DMS153 treated with DMSO at 0.1 percent for 48 hours (cell line): ENCODE results near the gene TAF6L.
A peak's percentile ranks its signal among the peaks of the same experiment; 100 is the strongest.
"Not testable (repeated sequence)": the region's sequence is repeated elsewhere in the genome, so short reads cannot be mapped to it uniquely, and the experiment has no call there.

Source experiments
- DNase-seq: peaks from one replicate; lab custom pipeline; 2025; ENCODE audit not compliant: unreplicated experiment; lab: John Stamatoyannopoulos, UW

The TAF6L gene, protein sequence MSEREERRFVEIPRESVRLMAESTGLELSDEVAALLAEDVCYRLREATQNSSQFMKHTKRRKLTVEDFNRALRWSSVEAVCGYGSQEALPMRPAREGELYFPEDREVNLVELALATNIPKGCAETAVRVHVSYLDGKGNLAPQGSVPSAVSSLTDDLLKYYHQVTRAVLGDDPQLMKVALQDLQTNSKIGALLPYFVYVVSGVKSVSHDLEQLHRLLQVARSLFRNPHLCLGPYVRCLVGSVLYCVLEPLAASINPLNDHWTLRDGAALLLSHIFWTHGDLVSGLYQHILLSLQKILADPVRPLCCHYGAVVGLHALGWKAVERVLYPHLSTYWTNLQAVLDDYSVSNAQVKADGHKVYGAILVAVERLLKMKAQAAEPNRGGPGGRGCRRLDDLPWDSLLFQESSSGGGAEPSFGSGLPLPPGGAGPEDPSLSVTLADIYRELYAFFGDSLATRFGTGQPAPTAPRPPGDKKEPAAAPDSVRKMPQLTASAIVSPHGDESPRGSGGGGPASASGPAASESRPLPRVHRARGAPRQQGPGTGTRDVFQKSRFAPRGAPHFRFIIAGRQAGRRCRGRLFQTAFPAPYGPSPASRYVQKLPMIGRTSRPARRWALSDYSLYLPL

DNA sequence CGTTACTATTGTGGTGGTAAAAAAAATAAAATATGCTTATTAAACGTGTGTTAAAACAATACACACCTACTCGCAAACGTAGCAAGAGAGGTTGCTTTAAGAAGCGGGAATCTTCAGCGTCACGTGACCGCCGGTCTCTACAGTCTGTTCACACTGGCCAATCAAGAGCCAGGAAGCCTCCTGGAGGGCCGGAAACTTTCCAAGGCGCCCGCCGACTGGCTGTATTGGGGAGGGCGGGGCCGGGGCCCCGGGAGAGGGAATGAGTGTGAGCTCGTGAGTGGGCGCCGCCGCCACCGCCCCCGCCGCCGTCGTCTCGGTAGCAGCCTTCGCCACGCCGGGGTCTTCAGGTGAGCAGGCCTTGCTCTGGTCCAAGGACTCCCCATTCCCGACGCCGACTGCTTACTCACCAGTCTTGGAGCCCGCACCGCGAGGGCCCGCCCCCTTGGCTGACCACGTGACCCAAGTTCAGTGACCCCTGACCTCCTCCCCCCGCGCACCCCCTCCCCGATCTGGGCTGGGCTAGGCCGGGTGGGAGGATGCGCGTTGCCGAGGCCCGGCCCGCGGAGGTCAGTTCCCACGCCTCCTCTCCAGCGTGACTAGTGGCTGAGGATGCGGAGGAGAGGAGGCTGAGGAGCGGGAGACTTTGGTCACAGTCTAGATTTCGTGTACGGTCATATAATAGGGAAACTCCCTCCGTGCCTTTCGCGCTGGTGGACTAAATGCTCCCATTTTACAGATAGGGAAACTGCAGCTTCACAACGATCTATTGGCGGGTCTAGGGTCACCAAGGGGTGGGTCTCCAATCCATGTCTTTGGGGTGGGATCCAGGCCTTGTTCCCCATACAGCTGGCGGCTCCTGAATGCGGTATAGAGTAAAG lies at the start of gene TAF6L:
Gene TAF6L, plus strand, starts transcription at position 253 of the 878 bp plus-strand sequence. CDS start 4,388 bp downstream, outside the sequence.
- peak; percentile 93 for DNase-seq

DNA sequence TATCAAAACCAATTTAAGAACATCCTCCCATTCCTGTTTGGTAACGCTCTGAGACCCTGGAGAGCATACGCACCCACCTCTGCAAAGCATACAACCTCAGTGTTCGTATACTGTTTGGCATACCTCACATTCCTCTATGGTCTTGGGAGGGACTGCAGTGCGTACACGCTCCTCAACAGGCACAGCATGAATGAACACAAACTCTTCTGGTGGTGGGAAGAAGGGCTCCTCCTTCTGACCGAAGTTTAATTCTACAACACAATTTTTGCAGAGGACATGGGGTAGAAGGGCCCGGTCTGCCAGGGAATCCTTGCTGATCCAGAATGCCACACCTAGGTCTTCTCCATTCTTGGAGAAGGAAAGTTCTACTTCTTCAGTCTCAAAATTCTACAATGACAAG lies 49.2 kb upstream of the TAF6L start:
- no peak for DNase-seq

DNA sequence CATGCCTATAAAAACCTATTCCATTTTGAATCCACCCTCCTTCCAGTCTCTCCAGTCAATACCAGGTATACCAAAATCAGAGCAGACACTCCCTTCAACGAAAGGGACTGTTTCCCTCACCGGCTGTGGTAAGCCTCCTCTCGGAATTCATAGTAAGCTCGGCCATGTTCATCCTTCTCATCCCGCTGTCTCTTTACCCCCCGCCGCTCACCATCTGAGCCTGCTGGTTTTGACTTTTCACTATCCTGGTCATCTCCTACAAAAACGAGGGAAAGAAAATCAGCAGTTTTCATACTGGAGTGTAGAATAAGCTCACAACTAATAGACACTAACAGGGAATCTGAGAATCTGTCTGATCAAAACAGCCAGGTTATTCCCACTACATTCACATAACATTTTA lies 47.0 kb upstream of the TAF6L start:
- DNase-seq = no peak

DNA sequence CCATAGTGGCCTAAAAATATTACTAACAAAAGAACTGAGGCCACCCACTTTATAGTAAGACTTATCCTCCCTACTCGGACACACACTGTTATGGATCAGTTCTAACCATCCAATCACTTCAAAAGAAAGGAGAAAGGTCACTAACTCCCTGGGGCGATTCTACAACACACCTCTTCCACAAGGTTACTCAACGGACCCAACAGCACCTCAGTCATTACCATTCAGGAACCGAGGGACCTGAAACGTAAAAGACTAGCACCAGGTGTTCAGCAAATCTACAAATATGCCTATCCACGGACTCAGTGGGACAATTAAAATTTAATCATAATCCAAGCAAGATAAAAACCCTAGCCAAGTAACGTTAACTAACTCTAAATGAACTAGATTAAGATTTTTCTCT lies 45.5 kb upstream of the TAF6L start:
- no peak for DNase-seq

DNA sequence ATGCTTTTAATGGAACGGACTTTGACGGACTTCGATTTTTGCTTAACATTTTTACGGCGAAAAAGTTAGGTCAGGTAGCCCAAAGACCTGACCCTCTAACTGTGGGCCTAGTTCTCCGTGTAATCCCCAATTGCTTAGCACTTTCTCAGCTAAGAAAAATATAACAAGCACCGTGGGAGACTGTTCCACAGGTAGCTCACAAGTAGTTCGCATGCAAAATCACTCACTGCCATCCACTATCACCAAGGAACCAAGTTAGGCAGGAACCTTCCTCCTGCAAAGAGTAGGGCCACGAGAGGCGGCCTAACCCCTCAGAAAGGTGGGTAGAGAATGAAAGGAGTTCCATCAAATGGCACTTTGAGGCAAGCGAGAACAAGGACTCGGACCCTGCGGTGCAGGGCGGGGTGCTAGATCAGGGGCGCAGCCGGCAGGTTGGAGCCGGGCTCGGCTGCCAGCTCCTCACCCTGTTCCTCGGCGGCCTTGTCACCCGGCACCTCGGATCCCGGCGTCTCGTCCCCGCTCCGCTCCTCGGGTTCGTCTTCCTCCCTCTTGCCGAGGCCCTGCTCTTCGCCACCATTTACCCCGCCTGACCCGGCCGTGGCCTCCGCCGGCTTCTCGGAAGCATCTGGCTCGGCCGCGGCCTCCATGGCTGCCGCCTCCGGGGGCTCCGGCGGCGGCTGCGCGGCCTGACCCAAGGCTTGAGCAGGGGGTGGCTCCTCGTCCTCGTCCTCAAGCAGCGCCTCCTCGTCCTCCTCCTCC lies 44.9 kb upstream of the TAF6L start:
- DNase-seq = no peak

DNA sequence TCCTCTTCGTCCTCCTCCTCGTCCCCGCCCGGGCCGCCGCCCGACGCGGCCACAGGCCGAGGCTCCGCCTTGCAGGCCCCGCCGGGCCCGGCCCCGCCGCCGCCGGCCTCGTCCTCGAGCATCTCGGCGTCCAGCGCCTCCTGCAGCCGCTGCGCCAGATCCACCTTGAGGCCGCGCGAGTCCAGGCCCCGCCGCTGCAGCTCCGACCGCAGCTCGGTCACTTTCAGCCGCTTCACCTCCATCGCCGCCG lies 44.4 kb upstream of the TAF6L start:
- no peak for DNase-seq

DNA sequence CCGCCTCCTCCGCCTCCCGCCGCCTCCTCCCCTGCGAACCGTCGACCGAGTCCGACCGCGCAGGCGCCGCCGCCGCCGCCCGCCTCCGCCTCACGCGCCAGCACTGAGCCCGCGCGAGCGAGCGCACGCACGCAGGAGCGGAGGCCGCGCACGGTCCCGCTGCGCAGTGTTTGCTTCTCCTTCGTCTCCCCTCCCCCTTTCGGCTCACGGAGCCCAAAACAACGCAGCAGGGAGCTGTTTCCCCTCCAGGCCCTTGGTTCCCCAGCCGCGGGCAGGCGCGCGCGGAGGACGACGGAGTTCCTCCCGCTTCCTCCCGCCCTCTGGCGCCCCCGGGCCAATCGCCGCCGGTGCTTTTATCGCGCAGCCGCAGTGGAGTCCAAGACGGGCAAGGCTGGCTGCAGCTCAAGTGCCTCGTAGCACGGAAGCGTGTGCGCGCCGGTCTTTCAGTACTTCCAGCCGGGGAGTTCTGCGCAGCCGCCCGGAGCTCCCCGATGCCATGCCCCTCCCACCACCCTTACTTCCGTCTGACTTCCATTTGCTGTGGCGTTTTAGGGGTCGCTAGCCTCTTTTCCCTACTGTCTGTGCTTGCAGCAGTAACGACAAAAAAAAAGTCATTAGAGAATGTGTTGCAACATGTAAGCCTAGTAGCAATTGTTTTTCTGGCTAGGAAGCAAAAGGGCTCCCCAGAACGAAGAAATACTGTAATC lies 43.9 kb upstream of the TAF6L start, which contains the start of gene HNRNPUL2:
Gene HNRNPUL2, minus strand, starts transcription at position 293 of the 707 bp plus-strand sequence. CDS start 301 bp downstream, outside the sequence.
- peak; percentile 94 for DNase-seq

DNA sequence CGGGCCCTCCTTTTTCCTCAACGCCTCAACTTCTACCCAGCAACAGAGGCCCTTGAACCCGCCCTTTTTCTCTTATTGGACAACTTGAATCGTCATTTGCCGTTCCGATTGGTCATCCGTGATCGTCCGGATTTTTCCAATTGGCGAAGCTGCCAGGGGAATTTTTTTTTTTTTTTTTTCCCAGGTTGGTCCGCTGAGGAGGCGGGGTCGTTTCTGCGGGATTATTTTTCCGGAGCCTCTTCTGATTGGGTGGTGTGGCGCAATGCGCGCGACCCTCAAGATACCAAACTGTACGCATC lies 43.4 kb upstream of the TAF6L start:
- DNase-seq = peak; percentile 95

DNA sequence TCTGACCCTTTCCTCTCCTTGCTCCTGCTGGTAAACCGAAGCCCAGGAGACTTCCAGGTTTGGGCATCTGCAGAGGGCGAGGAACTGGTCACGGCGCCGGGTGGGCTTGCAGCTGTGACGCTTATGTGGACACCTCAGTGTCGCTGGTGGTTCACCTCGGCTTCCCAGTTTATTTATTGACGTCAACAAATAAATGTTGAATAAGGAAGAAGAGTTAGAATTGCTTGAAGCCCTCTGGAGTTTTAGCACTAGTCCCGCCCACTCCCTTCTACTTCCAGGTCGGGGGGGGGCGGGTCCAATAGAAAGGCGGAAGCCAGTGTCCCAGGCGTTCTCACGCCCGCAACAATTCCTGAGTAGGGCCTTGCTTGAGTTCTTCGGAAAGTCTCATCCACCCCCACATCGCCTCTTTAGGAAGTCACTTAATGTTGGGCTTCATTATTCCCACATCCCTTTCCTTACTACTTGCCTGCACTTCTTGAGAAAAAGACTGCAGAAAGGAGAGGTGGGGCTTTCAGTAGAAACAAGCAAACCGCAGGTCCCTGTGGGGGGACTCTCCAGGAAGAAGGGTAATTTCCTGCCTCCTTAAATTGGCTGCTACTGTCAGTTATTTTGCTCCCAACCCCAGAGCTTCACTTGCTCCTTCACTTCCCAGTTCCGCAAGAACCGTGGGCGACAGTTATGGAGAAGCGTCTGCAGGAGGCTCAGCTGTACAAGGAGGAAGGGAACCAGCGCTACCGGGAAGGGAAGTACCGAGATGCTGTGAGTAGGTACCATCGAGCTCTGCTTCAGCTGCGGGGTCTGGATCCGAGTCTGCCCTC lies 42.8 kb upstream of the TAF6L start, which contains the start of gene TTC9C:
Gene TTC9C, plus strand, starts transcription at position 316 of the 818 bp plus-strand sequence. Its CDS starts 363 bp downstream, at position 679.
- peak; percentile 70 for DNase-seq

DNA sequence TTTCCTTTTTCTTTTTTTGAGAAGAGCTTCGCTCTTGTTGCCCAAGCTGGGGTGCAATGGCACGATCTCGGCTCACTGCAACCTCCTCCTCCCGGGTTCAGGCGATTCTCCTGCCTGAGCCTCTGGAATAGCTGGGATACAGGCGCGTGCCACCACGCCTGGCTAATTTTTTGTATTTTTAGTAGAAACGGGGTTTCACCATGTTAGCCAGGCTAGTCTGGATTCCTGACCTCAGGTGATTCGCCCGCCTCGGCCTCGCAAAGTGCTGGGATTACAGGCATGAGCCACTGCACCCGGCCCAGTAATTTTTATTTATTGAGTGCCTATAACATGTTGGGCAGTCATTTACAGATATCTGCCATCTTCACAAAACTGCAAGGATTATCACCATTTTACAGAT lies 41.1 kb upstream of the TAF6L start:
- not testable (repeated sequence) for DNase-seq

DNA sequence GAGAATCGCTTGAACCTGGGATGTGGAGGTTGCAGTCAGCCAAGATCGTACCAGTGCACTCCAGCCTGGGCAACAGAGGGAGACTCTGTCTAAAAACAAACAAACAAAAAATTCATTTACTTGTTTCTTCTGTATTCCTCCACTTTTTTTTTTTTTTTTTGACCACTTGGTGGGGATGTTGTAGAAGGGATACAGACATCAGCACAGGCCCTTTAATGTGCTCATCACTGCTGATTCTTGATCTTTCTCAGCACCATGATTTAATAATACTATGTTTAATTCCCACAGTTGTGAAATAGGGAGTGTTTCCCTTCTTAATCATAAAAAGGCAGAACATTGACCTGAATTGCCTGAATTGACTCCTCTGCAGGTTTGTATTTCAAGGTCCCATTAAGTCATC lies 38.4 kb upstream of the TAF6L start:
- DNase-seq = no peak

DNA sequence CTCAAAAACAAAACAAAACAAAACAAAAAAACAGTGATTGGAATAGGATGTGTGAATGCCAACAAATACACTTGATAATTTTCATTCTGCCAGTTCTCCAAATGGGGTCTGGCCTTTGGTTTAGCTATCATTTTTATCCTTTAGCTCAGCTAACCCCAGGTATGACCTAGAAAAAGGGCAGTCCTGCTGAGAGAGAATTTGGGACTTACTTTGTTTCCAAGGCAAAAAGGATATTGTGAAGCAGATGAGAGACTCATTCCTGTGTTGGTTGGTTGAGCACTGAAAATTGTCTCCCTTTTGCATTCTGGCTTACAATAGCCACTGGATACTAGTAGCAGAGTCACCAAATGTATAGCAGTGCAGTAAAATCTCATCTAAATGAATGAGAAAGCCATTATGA lies 34.0 kb upstream of the TAF6L start:
- no peak for DNase-seq

DNA sequence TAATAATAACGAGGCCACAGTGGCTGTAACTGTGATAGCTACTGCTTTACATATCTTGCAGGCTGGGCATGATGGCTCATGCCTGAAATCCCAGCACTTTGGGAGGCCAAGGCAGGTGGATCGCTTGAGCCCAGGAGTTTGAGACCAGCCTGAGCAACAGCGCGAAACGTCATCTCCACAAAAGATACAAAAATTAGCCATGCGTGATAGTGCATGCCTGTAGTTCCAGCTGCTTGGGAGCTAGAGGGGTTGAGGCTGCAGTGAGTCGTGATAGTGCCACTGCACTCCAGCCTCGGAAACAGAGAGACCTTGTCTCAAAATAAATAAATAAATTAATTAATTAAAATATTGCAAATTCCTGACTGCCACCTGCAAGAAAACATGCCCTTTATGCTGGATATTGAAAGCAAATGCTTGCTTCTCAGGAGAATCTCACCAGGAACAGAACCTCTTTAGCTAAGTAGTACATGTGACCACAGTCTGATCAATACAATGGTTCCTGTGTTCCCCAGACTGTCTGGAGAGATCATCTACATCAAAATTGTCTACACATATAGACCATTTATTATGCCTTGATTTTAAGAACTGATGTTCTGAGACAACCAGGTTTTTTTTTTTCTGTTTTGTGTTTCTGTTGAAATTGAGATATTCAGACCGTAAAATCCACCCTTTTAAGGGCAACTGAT lies 23.6 kb upstream of the TAF6L start:
- DNase-seq = no peak

DNA sequence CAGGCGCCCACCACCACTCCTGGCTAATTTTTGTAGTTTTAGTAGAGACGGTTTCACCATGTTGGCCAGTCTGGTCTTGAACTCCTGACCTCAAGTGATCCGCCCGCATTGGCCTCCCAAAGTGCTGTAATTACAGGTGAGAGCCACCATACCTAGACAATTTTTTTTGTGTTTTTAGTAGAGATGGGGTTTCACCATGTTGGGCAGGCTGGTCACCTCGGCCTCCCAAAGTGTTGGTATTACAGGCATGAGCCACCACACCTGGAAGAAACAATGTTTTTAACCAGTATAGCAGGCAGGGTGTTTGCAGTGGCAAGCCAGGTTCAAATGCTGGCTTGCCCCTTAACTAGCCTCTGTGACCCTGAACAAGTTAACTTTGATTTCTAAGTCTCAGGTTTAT lies 21.3 kb upstream of the TAF6L start:
- not testable (repeated sequence) for DNase-seq

DNA sequence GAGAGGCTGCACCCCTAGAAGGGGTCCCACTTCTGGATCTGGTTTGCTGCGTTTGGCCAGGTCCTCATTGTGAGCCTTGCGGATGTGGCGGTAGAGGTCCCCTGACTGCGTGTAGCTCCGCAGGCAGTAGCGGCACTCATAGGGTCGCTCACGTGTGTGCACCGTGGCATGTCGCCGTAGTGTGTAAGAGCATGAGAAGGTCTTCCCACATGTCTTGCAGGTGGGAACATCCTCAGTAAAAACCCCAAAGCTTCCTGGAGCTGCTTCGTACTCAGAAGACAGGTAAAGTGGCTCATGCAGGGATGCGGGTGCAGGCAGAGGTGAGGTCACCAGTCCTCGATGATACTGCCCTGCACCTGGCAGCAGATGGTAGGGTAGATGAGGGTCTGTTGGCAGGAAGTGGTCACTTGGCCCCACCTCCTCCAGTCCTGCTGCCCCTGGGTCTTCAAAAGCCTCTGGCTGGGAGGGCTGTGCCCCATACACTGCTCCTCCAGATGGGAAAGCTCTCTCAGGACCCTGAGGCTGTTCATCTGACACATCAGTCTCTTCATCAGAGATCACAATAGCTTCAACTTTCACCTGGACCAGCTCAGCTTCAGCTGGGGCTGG lies 18.9 kb upstream of the TAF6L start:
- no peak for DNase-seq

DNA sequence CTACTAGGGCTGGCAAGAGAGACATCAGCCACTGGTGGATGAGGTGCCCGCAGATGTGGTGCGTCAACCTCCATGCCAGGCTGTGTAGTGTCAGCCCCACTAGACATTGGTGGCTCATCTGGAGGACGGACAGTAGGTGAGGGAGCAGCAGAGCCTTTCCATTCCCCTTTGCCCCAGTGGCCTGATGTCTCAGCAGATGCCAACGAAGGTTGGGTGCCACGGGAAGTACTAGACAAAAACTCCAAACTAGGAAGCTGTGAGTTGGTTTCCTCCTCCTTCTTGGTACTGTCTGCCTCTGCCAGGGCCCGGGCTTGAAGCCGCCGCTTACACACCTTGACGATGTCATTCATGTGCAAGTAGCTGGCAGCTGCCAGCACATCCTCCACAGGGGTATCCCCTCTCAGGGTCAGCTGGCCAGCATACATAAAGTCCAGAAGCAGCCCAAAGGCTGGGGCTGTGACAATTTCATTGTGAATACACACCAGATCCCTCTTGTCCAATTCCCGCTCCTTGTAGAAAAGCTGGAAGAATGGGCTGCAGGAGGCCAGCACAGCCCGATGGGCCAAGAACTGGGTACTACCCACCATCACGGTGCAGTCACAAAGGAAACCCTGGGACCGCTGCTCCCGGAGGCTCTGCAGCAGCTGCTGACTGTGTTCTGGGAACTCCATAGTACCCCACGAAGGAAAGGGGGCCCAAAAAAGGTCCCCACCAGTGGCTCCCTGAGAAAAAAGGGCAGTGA lies 18.0 kb upstream of the TAF6L start:
- no peak for DNase-seq

DNA sequence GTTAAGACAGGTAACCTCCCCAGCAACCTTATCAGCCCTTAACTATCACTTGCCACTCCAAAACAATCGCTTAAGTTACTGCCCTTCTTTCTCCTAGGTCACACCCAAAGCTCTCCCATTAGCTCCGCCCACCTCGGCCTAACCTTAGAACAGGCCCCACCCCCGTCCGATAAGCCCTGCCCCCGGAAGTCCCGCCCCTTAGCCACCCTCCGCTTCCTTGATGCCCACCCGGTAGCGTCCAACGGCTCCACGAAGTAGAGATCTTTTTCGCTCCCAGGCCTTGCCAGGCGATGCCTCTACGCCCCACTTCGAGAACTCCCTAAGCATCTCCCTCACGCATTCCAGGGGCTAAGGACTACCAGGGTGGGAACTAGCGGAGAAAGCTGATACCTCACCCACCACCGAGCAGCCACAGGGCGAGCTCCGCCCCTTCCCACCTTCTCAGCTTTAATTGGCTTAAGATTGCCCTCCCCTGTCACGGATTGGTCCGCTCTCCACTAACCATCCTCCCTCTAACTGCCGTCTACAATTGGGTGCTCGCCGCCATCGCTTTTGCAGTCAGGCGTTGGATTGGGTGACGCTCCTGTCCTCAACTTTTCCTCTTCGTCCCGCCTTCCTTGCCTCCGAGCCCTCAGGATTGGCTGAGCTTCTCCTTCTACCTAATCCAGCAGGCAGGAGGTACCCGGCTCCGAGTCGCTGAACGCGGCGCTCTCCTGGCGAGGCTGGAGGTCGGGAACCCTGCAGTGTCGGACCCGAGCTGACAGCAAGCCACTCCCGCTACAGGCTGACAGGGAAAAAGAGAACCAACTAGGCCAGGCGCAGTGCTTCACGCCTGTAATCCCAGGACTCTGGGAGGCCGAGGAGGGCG lies 17.2 kb upstream of the TAF6L start, which contains the start of gene ZBTB3:
Gene ZBTB3, minus strand, starts transcription at position 425 of the 868 bp plus-strand sequence. CDS start 496 bp downstream, outside the sequence.
- DNase-seq = peak; percentile 99
